ENCODE measurements around the gene ZNF311. TPM values are rescaled to one million over a fixed set of nuclear protein-coding genes. Genes with fewer than 3 reads are reported as not detected.

ZNF311 gene
- total RNA-seq, 1 experiment from 2014 or later = 0.57 TPM

DNA sequence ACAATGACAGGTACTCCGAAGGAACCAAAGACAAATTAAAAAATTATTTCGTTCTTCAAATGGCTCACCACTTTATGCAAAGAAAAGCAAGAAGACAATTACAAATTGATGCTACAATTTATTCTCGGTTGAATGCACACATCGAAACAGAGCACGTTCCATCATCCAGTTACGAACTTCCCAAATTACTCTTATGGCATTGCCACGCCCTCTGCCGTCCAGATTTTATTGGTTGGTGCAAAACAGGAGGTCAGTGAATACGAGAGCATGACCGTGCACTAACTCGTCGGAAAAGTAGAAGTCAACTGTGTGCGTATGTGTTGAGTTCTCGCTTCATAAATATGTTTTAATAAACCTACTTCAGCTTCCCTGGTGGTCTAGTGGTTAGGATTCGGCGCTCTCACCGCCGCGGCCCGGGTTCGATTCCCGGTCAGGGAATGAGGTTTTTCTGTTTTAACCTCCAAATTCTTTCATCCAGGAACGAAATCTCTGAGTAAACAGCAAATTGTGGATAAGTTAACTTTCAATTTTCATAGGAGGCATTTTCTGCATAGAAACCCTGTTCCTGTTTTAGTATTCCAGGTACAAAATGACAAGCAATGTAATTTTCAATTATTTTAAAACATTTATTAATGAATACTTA lies 23.2 kb downstream of the ZNF311 start:
- H3K79me2 ChIP-seq (ENCODE audit: insufficient read depth, low read length) = no peaks in the 10 kb centered on the region
- no peak overlapping the region for H2BK20ac ChIP-seq (ENCODE audit: low read depth, low read length, poor library complexity, severe bottlenecking)
- H4K91ac ChIP-seq (ENCODE audit: insufficient read length, low read depth, low read length) = no peak overlapping the region
- H3K23ac ChIP-seq (ENCODE audit: insufficient read length, low read depth, low read length) = no peak overlapping the region
- H3K36me3 Mint-ChIP-seq (ENCODE audit: insufficient read depth in 1 of 3, low read depth in 3 of 3) = peaks cover 0 to 4% (median 3%) of the 10 kb centered on the region in 3 experiments; a peak in 4 of 7 replicates
- no peak overlapping the region for H2BK120ac ChIP-seq (ENCODE audit: low read depth, low read length, poor library complexity, severe bottlenecking)
- no peaks in the 10 kb centered on the region for H4K20me1 ChIP-seq (ENCODE audit: control insufficient read depth, insufficient read depth, insufficient read length)
- H3K4me1 ChIP-seq (ENCODE audit: insufficient read depth, low read length) = peaks cover 10% of the 10 kb centered on the region; the same call in 1 of the 2 replicates
- no CpG with 5 or more reads among the region's 23 CpGs for WGBS (ENCODE audit: extremely low coverage, insufficient read length, low lambda C conversion rate)
- TF ChIP-seq, protein P1, sequence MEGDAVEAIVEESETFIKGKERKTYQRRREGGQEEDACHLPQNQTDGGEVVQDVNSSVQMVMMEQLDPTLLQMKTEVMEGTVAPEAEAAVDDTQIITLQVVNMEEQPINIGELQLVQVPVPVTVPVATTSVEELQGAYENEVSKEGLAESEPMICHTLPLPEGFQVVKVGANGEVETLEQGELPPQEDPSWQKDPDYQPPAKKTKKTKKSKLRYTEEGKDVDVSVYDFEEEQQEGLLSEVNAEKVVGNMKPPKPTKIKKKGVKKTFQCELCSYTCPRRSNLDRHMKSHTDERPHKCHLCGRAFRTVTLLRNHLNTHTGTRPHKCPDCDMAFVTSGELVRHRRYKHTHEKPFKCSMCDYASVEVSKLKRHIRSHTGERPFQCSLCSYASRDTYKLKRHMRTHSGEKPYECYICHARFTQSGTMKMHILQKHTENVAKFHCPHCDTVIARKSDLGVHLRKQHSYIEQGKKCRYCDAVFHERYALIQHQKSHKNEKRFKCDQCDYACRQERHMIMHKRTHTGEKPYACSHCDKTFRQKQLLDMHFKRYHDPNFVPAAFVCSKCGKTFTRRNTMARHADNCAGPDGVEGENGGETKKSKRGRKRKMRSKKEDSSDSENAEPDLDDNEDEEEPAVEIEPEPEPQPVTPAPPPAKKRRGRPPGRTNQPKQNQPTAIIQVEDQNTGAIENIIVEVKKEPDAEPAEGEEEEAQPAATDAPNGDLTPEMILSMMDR (conservative IDR thresholded peaks at IDR 0.05) = no peak
- H3K4ac ChIP-seq (ENCODE audit: low read depth, low read length) = no peak overlapping the region
- no peak overlapping the region for H2AK5ac ChIP-seq (ENCODE audit: insufficient read length, low read length)
- no peaks in the 10 kb centered on the region for H3K79me1 ChIP-seq (ENCODE audit: insufficient read depth, low read depth, low read length, poor library complexity, severe bottlenecking)
- no peak overlapping the region for H2BK5ac ChIP-seq (ENCODE audit: insufficient read length, low read length)
- H3K9me3 ChIP-seq (ENCODE audit: control insufficient read depth, low read depth, low read length) = no peaks in the 10 kb centered on the region
- H3K27ac ChIP-seq (ENCODE audit: insufficient read length, low read depth, low read length) = no peak overlapping the region
- H4K5ac ChIP-seq (ENCODE audit: insufficient read length, low read depth, low read length) = no peak overlapping the region
- H3K4me3 Mint-ChIP-seq = peak overlapping the region; percentile 87 to 93
- H3K56ac ChIP-seq (ENCODE audit: insufficient read length, low read depth, low read length) = no peak overlapping the region
- peak; percentile 73 for DNase-seq
- no peak overlapping the region for H2BK15ac ChIP-seq (ENCODE audit: low read depth, low read length)
- H3T11ph ChIP-seq (ENCODE audit: low read length) = no peak overlapping the region
- H3K27ac Mint-ChIP-seq = peak overlapping the region; percentile 13 to 92 (median 78); a peak in 4 of 7 replicates
- peaks cover 6% of the 10 kb centered on the region for H3K23me2 ChIP-seq (ENCODE audit: insufficient read length, low read depth, low read length, poor library complexity, severe bottlenecking)
- H3K27me3 Mint-ChIP-seq (ENCODE audit: low read depth) = peaks cover 38% of the 10 kb centered on the region
- H3K4me2 ChIP-seq (ENCODE audit: insufficient read depth, insufficient read length, low read length) = peak overlapping the region; percentile 65
- H3K9ac ChIP-seq (ENCODE audit: extremely low read depth, insufficient read length, low read length) = peak overlapping the region; percentile 69
- no peak overlapping the region for H2AFZ ChIP-seq (ENCODE audit: low read length)
- H4K8ac ChIP-seq (replicated peaks; ENCODE audit: insufficient read length, low read depth, low read length) = no peak overlapping the region
- no peak overlapping the region for H3K14ac ChIP-seq (ENCODE audit: insufficient read depth, low read length)
- peaks cover 4 to 7% of the 10 kb centered on the region in 2 experiments; a peak in 3 of 5 replicates for H3K9me3 Mint-ChIP-seq
- no peak overlapping the region for H3K18ac ChIP-seq (ENCODE audit: insufficient read length, low read depth, low read length)
- no peaks in the 10 kb centered on the region; the same call in 1 of the 2 replicates for H3K27me3 ChIP-seq (ENCODE audit: insufficient read depth, low read length)
- peaks cover 35 to 40% of the 10 kb centered on the region in 2 experiments for H3K4me1 Mint-ChIP-seq
- no peak overlapping the region for H2BK12ac ChIP-seq (ENCODE audit: insufficient read length, low read depth, low read length)

All from H9 (cell line).